Measurements from ENCODE around the gene AK8.

- TF ChIP-seq CTCF (IDR thresholded peaks at IDR 0.05) (no peak), FOXJ3 (CRISPR knock-in tag; IDR thresholded peaks at IDR 0.05) (no peak), TAF1 (IDR thresholded peaks at IDR 0.05; ENCODE audit: borderline replicate concordance, low read depth, low read length) (no peak), POLR2AphosphoS5 (IDR thresholded peaks at IDR 0.05; ENCODE audit: low read depth, low read length) (no peak), REST (IDR thresholded peaks at IDR 0.05; ENCODE audit: low read depth, low read length) (no peak), NFIC (IDR thresholded peaks at IDR 0.05; ENCODE audit: borderline replicate concordance) (no peak), FOSL2 (IDR thresholded peaks at IDR 0.05; ENCODE audit: borderline replicate concordance, low read depth) (no peak), EZH2phosphoT487 (IDR thresholded peaks at IDR 0.05; ENCODE audit: borderline replicate concordance, low read depth) (no peak), SIN3A (IDR thresholded peaks at IDR 0.05; ENCODE audit: borderline replicate concordance, low read depth, low read length) (no peak), USF2 (IDR thresholded peaks at IDR 0.05; ENCODE audit: borderline replicate concordance, low read depth, low read length) (no peak), RXRA (IDR thresholded peaks at IDR 0.05; ENCODE audit: borderline replicate concordance, low read depth) (no peak)
Observed at GRCh38 chr9:132725306-132725705, 152.8 kb downstream of the AK8 start.
